DND-41 (cell line): ENCODE data around the gene COL19A1.

Experiments used
- CTCF ChIP-seq: IDR thresholded peaks from 2 replicates; pipeline ENCODE4 v1.5.1; 2012; ENCODE audit warnings: borderline replicate concordance, low read length, moderate library complexity, mild to moderate bottlenecking; ENCODE audit not compliant: poor library complexity, severe bottlenecking; ENCODE audit errors: extremely low read depth
- EZH2 ChIP-seq: IDR thresholded peaks from 3 replicates; pipeline ENCODE4 v1.6.1; 2012; ENCODE audit warnings: borderline replicate concordance, low read depth, mild to moderate bottlenecking, moderate library complexity, low read length, inconsistent platforms; ENCODE audit not compliant: severe bottlenecking

GRCh38 chr6:70008189-70008588 lies 141.8 kb downstream of the COL19A1 start:
- TF ChIP-seq EZH2 (no peak), CTCF (no peak)
